Amygdala (tissue), 56 donors: ENCODE results near the gene ABLIM2.
A peak's percentile ranks its signal among the peaks of the same experiment; 100 is the strongest.

Source experiments
- DNase-seq, 56 donors: peaks; one replicate each; lab custom pipeline; 2025; lab: John Stamatoyannopoulos, UW

The ABLIM2 gene

GRCh38 chr4:7999695-8000094 is 158.9 kb downstream of the ABLIM2 start:
- DNase-seq: no peak

DNA sequence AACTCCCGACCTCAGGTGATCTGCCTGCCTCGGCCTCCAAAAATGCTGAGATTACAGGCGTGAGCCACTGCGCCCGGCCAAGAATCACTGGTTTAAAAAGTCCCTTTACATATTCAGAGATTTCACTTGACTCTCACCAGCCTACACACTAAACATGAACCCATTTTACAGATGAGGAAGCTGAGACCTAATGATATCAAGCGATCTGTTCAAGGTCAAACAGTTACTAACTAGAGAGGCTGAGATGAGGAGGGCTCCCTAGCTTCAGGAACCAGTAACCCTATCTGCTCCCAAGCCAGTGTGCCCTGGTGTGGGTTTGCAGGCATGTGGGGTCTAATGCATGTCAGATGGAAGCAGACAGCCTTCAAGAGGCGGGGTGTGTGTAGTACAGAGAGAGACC is 159.3 kb downstream of the ABLIM2 start:
- DNase-seq: no peak

DNA sequence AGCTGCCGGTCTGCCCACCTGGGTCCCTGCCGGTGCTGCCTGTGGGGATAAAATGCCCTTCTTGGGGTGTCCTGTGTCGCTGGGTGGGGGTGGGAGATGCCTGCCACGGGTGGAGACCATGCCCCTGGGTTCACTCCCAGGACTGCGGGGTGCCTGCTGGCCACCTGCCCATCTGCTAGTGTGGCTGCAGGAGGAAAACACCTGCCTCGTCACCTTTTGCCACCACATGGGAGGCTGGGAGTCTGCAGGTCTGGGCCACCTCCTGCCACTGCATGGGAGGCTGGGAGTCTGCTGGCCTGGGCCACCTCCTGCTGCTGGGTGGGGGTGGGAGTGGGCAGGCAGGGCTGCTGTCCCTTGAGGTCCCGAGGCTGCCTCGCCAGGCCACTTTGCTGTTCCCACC is 160.2 kb downstream of the ABLIM2 start:
- DNase-seq: no peak

DNA sequence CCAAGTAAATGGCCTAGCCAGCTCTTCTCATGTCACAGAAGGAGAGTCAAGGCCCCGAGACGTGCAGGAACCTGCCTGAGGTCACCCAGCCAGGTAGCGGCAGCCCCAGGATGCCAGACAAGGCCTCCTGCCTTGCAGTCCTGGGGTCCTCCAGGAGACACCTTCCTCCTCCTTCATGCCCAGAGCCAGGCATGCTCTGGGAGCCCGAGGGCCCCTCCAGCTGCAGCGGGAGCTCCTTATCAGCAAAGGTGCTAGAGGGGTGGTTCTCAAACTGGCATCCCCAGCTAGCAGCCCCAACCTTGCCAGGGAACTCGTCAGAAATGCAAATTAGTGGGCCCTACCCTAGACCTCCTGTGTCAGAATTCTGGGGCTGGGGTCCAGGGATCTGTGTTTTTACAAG is 162.7 kb downstream of the ABLIM2 start:
- no peak for DNase-seq

DNA sequence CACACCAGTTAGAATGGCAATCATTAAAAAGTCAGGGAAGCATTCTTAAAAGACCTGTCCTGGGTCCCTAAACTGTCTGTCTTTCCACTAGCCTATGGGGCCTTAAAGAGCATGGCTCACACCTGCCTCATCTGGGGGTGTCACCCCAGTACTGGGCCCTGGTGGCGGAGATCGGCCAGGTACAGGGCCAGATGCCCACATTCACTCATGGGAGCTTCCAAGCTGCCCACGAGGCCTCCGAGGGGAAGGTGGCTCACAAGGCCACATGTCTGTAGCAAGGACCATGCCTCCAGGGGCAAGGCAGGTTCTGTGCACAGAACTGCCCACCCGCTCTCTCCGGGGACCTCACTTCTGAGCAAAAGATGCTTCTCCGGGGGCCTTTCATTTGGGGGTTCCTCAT is 163.5 kb downstream of the ABLIM2 start:
- DNase-seq: no peak

GRCh38 chr4:7993671-7994070 is 164.9 kb downstream of the ABLIM2 start:
- no peak for DNase-seq

DNA sequence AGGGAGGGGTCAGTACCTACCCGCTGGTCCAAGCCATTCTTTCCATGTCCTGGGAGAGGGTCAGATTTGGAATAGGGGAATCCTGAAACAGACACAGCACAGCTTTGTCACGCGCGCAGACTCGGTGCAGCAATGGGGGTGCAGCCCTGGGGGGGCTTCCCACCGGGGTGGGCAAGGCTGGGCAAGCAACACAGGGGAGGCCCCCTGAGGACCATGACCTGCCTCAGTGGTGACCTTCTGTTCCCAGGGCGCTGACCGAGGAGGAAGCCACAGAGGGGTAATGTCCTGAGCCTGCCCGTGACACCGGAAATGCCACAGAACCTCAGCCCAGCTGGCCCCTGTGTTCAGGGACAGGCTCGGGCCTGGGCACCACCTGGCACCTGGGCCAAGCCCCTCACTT is 165.8 kb downstream of the ABLIM2 start:
- no peak for DNase-seq

GRCh38 chr4:7990807-7991459 is 167.7 kb downstream of the ABLIM2 start:
- no peak for DNase-seq

DNA sequence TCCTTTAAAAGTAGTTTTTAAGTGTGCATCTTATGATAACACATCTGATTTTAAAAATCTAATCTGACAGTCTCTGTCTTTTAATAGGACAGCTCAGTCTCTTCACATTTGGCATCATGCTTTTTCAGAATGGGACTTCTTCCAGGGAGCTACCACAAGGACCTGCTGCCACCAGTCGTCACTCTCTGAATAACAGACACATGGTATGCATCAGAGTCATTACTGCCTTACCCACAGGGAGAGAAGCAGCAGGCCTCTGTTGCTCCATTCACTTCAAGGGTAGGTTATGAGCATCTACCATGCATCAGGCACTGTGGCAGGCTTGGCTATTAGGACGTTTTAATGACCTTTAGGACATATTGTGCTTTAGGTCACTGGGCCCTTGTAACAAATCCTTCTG is 169.0 kb downstream of the ABLIM2 start:
- no peak for DNase-seq

DNA sequence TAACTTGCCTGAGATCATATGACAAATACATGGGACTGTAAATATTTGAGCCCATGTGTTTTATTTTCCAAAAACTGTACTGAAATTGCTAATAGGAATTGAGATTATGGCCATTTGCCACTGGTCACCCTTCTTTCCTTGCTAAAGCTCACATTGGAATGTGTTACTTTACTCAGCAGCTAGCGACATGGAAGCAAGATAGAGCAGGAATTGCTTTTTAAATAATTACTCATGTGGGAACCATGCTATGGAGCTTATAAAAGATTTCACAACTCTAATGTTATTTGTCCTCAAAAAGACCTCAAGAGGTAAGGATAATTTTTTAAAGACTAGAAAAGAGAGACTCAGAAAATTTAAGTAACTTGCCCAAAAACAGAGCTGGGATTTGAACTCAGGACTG is 170.2 kb downstream of the ABLIM2 start:
- no peak for DNase-seq

DNA sequence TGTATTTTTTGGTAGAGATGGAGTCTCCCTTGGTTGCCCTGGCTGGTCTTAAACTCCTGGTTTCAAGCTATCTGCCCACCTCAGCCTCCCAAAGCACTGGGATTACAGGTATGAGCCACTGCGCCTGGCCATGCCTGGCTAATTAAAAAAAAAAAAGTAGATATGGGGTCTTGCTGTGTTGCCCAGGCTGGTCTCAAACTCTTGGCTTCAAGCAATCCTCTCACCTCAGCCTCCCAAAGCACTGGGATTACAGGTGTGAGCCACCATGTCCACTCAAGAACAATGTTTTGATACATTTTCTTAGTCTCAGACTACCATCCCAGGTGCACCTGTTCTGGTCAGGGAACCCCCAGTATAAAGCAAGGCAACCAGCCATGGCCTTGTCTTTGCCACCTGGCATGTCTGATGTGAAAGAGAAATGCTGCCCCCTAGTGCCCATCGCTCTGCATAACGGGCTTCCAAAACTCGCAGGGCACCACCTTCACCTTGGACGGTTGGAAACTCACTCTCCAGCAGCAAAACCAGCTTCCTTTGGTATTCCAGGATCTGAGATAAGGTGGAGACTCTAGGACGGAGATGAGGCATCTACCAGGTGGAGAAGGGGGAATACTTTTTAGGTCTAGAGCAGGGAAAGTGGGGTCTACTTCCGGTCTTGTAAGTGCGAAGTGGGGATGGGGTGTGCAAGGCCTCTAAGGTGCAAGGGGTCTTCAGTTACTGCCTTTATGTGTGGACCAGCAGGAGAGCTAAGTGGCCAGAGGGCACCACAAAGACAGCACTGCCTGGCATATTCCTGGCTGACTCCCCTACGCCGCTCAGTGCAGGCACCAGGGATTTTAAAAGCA is 171.2 kb downstream of the ABLIM2 start:
- DNase-seq: peak in 44 of 56 donors; percentile 6 to 73 (median 40)

- DNase-seq: no peak
These were observed 172.6 kb downstream of the ABLIM2 start for GRCh38 chr4:7985891-7986441.

DNA sequence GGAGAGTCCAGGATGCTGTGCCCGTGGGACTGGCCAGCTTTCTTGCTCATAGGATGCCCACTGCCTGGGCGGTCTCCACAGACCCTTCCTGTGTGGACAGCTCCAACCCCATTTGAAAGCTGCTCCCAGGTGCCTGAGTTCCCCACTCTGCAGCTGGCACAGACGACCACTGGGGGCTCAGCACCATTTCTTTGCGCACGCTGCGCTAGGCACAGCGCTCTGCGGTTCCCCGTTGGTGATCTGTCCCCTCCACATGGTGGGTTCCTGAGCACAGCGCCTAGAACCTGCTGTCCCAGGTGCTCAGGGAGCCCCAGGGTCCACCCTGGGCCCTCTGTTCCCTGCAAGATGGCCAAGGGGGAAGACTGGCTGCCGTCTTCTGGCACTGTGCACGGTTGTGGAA is 173.5 kb downstream of the ABLIM2 start:
- DNase-seq: no peak

- no peak for DNase-seq
These were observed 174.2 kb downstream of the ABLIM2 start for GRCh38 chr4:7984286-7984925.

GRCh38 chr4:7983296-7983695 is 175.3 kb downstream of the ABLIM2 start:
- no peak for DNase-seq

DNA sequence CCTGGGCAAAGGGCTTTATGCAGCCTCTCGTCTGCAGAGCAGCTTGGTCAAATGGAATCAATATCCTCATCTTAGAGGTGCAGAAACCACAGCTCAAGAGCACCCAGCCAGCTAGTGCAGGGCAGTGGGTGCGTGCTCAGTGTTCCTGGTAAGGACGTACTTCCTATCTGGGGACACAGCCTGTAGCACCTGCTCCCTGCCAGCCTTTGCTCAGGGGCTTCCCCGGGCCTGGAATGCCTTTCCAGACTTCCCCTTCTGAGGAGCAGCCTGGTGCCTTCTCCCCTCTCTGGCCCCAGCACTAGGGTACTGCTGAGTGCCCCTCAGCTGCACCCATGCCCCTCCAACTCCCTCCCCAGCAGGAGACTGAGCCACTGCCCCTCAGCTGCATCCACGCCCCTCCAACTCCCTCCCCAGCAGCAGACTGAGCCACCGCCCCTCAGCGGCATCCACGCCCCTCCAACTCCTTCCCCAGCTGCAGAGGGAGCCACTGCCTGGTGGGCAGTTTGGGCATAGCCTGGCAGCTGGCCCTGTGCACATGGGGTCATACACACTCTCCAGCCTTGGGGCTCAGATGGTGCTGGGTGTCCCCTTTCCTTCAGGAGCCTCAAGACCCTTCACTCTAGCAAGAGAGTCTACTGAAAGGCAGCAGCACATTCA is 176.7 kb downstream of the ABLIM2 start:
- DNase-seq: no peak

- DNase-seq: no peak
These were observed 178.6 kb downstream of the ABLIM2 start for GRCh38 chr4:7980036-7980435.

GRCh38 chr4:7979652-7979968 is 179.0 kb downstream of the ABLIM2 start:
- no peak for DNase-seq

- no peak for DNase-seq
These were observed 179.5 kb downstream of the ABLIM2 start for GRCh38 chr4:7978907-7979651.

DNA sequence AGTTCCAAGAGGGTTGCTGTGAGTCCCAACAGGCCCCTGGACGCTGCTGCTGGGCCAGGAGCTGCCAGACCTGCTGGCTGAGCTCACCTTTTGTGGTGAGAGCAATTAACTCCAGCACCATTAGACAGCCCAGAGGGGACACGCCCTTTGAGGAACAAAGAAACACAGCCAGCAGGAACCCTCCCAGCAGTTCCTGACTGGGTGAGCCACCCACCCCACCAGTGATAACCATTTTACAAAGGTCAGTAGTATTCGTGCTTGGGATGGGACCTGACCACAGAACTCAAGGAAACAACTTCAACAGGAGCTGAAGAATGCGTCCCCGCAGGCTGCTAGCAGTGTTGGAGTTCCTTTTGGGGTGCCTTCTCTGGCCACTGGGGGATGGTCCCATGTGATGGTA is 180.1 kb downstream of the ABLIM2 start:
- no peak for DNase-seq
